IMR-90 (cell line): ENCODE measurements around the gene JSRP1. TPM values are rescaled to one million over a fixed set of nuclear protein-coding genes. Genes with fewer than 3 reads are reported as not detected.

ENCODE experiments used
- ATAC-seq: fragments of 200-7000 bp; cut with Tn5 transposase; 2 replicates; pipeline ENCODE4 v1.9.1; 2020; ENCODE audit warnings: low read depth, mild to moderate bottlenecking, moderate library complexity
- BruUV-seq: library from RNA; stranded (reverse); fragments of 400-500 nt; replicated peaks from 2 replicates; lab custom pipeline; 2021; lab: Mats Ljungman, UMichigan
- CTCF ChIA-PET: fragments of 300-600 bp; formaldehyde crosslinking; extraction: SDS; loops from one replicate; lab custom pipeline; 2021; ENCODE audit warnings: antibody characterized with exemption; lab: Yijun Ruan, JAX
- POLR2A ChIA-PET: fragments of 300-600 bp; sonication (Branson Sonifier 250); formaldehyde crosslinking; loops from one replicate; lab custom pipeline; 2022; ENCODE audit warnings: antibody characterized with exemption; ENCODE audit not compliant: unreplicated experiment; lab: Charles Lee
- DNase-seq: peaks from one replicate; pipeline ENCODE4 v3.0.0; 2013
- H2AFZ ChIP-seq: replicated peaks from 2 replicates; pipeline ENCODE3; 2013; ENCODE audit warnings: low read length, mild to moderate bottlenecking; ENCODE audit not compliant: poor library complexity
- H2AK5ac ChIP-seq: 2 replicates; pipeline ENCODE4 v1.6.1; 2013; ENCODE audit warnings: low read depth, low read length, inconsistent platforms
- H2AK9ac ChIP-seq: replicated peaks from 2 replicates; pipeline ENCODE3; 2013; ENCODE audit warnings: mild to moderate bottlenecking, low read depth, low read length, moderate library complexity; ENCODE audit not compliant: poor library complexity
- H2BK120ac ChIP-seq: 2 replicates; pipeline ENCODE4 v1.6.1; 2013; ENCODE audit warnings: low read depth, low read length, inconsistent platforms
- H2BK15ac ChIP-seq: 3 replicates; pipeline ENCODE4 v1.6.1; 2013; ENCODE audit warnings: low read depth, low read length, inconsistent platforms
- H2BK20ac ChIP-seq: 2 replicates; pipeline ENCODE4 v1.6.1; 2013; ENCODE audit warnings: low read depth, mild to moderate bottlenecking, inconsistent platforms, low read length, moderate library complexity
- H2BK5ac ChIP-seq: 2 replicates; pipeline ENCODE4 v1.6.1; 2013; ENCODE audit warnings: mild to moderate bottlenecking, low read depth, low read length, inconsistent platforms; ENCODE audit not compliant: poor library complexity, severe bottlenecking
- H3K14ac ChIP-seq: replicated peaks from 2 replicates; pipeline ENCODE4 v1.6.1; 2013; ENCODE audit warnings: low read depth, low read length, inconsistent platforms
- H3K18ac ChIP-seq: 2 replicates; pipeline ENCODE4 v1.6.1; 2013; ENCODE audit warnings: low read depth, low read length, control low read depth
- H3K23ac ChIP-seq: 2 replicates; pipeline ENCODE4 v1.6.1; 2013; ENCODE audit warnings: low read depth, low read length, inconsistent platforms
- H3K27ac ChIP-seq: 2 replicates; pipeline ENCODE4 v1.5.1; 2013; ENCODE audit warnings: mild to moderate bottlenecking, control low read depth, low read length; ENCODE audit not compliant: insufficient read depth
- H3K27me3 ChIP-seq: 2 replicates; pipeline ENCODE4 v1.6.1; 2013; ENCODE audit warnings: low read length; ENCODE audit not compliant: control insufficient read depth, insufficient read depth
- H3K36me3 ChIP-seq: 2 replicates; pipeline ENCODE4 v1.6.1; 2013; ENCODE audit warnings: low read length, mixed read lengths; ENCODE audit not compliant: control insufficient read depth, insufficient read depth
- H3K4ac ChIP-seq: 2 replicates; pipeline ENCODE4 v1.6.1; 2013; ENCODE audit warnings: low read depth, low read length, inconsistent platforms
- H3K4me1 ChIP-seq: 2 replicates; pipeline ENCODE4 v1.6.1; 2013; ENCODE audit warnings: low read length, mixed read lengths; ENCODE audit not compliant: control insufficient read depth, insufficient read depth
- H3K4me2 ChIP-seq: 2 replicates; pipeline ENCODE4 v1.6.1; 2013; ENCODE audit warnings: low read depth, mild to moderate bottlenecking, control low read depth, low read length, moderate library complexity
- H3K4me3 ChIP-seq: 2 replicates; pipeline ENCODE4 v1.5.1; 2013; ENCODE audit warnings: low read depth, mild to moderate bottlenecking, control low read depth, low read length, moderate library complexity; ENCODE audit not compliant: insufficient read depth
- H3K56ac ChIP-seq: 2 replicates; pipeline ENCODE4 v1.6.1; 2013; ENCODE audit warnings: low read length, inconsistent platforms; ENCODE audit not compliant: insufficient read depth; ENCODE audit errors: extremely low read depth
- H3K79me1 ChIP-seq, 2 experiments: 2 replicates each; pipeline ENCODE4 v1.6.1; 2013; ENCODE audit warnings: low read length in 2 of 2, inconsistent platforms in 1 of 2, low read depth in 1 of 2
- H3K9ac ChIP-seq: 2 replicates; pipeline ENCODE4 v1.6.1; 2013; ENCODE audit warnings: low read depth, low read length, control low read depth
- H3K9me1 ChIP-seq: 2 replicates; pipeline ENCODE4 v1.6.1; 2013; ENCODE audit warnings: low read length, inconsistent platforms; ENCODE audit not compliant: insufficient read depth
- H3K9me3 ChIP-seq: 2 replicates; pipeline ENCODE4 v1.6.1; 2013; ENCODE audit warnings: low read length; ENCODE audit not compliant: control insufficient read depth, insufficient read depth
- H4K20me1 ChIP-seq: 2 replicates; pipeline ENCODE4 v1.6.1; 2013; ENCODE audit warnings: low read length, inconsistent platforms; ENCODE audit not compliant: insufficient read depth
- H4K5ac ChIP-seq: 2 replicates; pipeline ENCODE4 v1.6.1; 2013; ENCODE audit warnings: mild to moderate bottlenecking, low read depth, low read length, control low read depth
- H4K8ac ChIP-seq, 2 experiments: 2 replicates each; pipeline ENCODE4 v1.6.1; 2013; ENCODE audit warnings: low read depth in 2 of 2, low read length in 2 of 2, control low read depth in 1 of 2, inconsistent platforms in 1 of 2
- H4K91ac ChIP-seq: 2 replicates; pipeline ENCODE4 v1.6.1; 2013; ENCODE audit warnings: low read depth, low read length, inconsistent platforms; ENCODE audit not compliant: insufficient read depth
- MXI1 ChIP-seq: IDR thresholded peaks from 2 replicates; pipeline ENCODE4 v1.6.1; 2012; ENCODE audit warnings: low read depth, mild to moderate bottlenecking, low read length, moderate library complexity, borderline replicate concordance
- NFE2L2 ChIP-seq: fragments of 150-350 bp; IDR thresholded peaks from 2 replicates; pipeline ENCODE4 v1.6.1; 2016; ENCODE audit warnings: low read depth, mild to moderate bottlenecking, low read length
- POLR2A ChIP-seq: IDR thresholded peaks from 2 replicates; pipeline ENCODE4 v1.6.1; 2012; ENCODE audit warnings: mild to moderate bottlenecking, low read depth, low read length
- SMC3 ChIP-seq: fragments of 150-350 bp; IDR thresholded peaks from 2 replicates; pipeline ENCODE4 v1.6.1; 2016; ENCODE audit warnings: low read depth, mild to moderate bottlenecking, antibody characterized with exemption, low read length, moderate library complexity
- WGBS, 2 experiments: methylation state at CpG; one replicate each; pipeline versions ENCODE4 v1.1.5 to v1.1.7; 2013; ENCODE audit warnings: missing lambda C conversion rate in 2 of 2; ENCODE audit not compliant: insufficient read length in 1 of 2; ENCODE audit errors: extremely low coverage in 2 of 2; 5-methylcytosine and 5-hydroxymethylcytosine counted together
- dilution Hi-C: fragments of 300-500 bp; cut with HindIII; formaldehyde crosslinking; loops from one replicate; pipeline ENCODE4 v1.14.3; 2018; ENCODE audit warnings: low sequenced_read_pairs; ENCODE audit not compliant: unreplicated experiment
- in situ Hi-C: fragments of 300-500 bp; cut with MboI; formaldehyde crosslinking; loops from 3 replicates; pipeline ENCODE4 v1.14.3; 2019; ENCODE audit warnings: low sequenced_read_pairs, inconsistent platforms, mixed read lengths
- intact Hi-C: fragments of 100-400 bp; cut with micrococcal nuclease; formaldehyde crosslinking; loops from 2 replicates; pipeline ENCODE4 v1.10.0; 2022
- polyA plus RNA-seq, 3 experiments: library from polyadenylated mRNA; depleted of rRNA; stranded (reverse); fragments of >200 nt; gene quantifications; 2 replicates each; pipeline ENCODE4 v1.2.3, GENCODE V29; 2012; ENCODE audit warnings: low replicate concordance in 1 of 3
- total RNA-seq: library from RNA; depleted of rRNA; stranded (reverse); fragments of >200 nt; gene quantifications from 2 replicates; pipeline ENCODE4 v1.2.3, GENCODE V29; 2012
- TF ChIP-seq, protein P1 (sequence below): conservative IDR thresholded peaks from 2 replicates; pipeline ENCODE4 v1.5.1; 2012; ENCODE audit warnings: mild to moderate bottlenecking, low read depth, low read length, improper control_type of control experiment

JSRP1 gene
- total and polyA plus RNA-seq, 2 of the 4 experiments (the other 2 are of a cell fraction), result not detected

DNA sequence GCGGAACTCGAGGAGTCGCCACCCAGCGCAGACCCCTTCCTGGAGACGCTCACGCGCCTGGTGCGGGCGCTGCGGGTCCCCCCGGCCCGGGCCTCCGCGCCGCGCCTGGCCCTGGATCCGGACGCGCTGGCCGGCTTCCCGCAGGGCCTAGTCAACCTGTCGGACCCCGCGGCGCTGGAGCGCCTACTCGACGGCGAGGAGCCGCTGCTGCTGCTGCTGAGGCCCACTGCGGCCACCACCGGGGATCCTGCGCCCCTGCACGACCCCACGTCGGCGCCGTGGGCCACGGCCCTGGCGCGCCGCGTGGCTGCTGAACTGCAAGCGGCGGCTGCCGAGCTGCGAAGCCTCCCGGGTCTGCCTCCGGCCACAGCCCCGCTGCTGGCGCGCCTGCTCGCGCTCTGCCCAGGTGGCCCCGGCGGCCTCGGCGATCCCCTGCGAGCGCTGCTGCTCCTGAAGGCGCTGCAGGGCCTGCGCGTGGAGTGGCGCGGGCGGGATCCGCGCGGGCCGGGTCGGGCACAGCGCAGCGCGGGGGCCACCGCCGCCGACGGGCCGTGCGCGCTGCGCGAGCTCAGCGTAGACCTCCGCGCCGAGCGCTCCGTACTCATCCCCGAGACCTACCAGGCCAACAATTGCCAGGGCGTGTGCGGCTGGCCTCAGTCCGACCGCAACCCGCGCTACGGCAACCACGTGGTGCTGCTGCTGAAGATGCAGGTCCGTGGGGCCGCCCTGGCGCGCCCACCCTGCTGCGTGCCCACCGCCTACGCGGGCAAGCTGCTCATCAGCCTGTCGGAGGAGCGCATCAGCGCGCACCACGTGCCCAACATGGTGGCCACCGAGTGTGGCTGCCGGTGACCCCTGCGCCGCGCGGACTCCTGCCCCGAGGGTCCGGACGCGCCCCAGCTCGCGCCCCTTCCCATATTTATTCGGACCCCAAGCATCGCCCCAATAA lies 4.8 kb downstream of the JSRP1 start (continued):
- TF ChIP-seq SMC3, result no peak
- TF ChIP-seq MXI1, result no peak

DNA sequence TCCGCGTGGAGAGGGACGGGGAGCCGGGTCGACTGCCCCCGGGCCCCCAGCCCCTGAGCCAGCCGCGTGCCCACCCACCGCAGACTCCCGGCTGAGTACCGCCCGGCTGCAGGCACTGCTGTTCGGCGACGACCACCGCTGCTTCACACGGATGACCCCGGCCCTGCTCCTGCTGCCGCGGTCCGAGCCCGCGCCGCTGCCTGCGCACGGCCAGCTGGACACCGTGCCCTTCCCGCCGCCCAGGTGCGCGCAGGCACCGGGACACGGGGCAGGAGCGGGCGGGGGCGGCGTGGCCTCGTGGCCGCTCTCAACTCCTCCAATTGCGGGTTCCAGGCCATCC lies 5.5 kb downstream of the JSRP1 start:
- H2AK9ac ChIP-seq, result no peak overlapping the region
- H3K36me3 ChIP-seq, result peaks cover 28% of the 10 kb centered on the region
- no peak overlapping the region for H2BK20ac ChIP-seq
- WGBS, 2 experiments, result 28% methylated on average over 11 of the region's 40 CpGs; no CpG with 5 or more reads in 1 of the 2 experiments
- DNase-seq, result no peak
- no peak overlapping the region for H2BK5ac ChIP-seq
- no peak overlapping the region for H3K27ac ChIP-seq
- peaks cover 38% of the 10 kb centered on the region for H4K20me1 ChIP-seq
- ChIA-PET CTCF (no interaction called here), POLR2A (no interaction called here)
- no peak overlapping the region for H3K9ac ChIP-seq
- in situ Hi-C loops (no loop called here), dilution Hi-C loops (no loop called here), intact Hi-C loops (no loop called here)
- H3K4me1 ChIP-seq, result peaks cover 4% of the 10 kb centered on the region; the same call in 1 of the 2 replicates
- no peak overlapping the region for H2AK5ac ChIP-seq
- no peak overlapping the region for H4K8ac ChIP-seq
- no peak overlapping the region for H2BK15ac ChIP-seq
- H3K23ac ChIP-seq, result no peak overlapping the region
- no peak for ATAC-seq
- H3K27me3 ChIP-seq, result peaks cover 36% of the 10 kb centered on the region
- H3K79me1 ChIP-seq, result 0 out of 4 replicates have a peak, but pooled peaks cover 0 to 6% of the 10 kb centered on the region in 2 experiments
- no peaks in the 10 kb centered on the region for H3K9me1 ChIP-seq
- TF ChIP-seq POLR2A, result no peak
- TF ChIP-seq NFE2L2, result no peak
- TF ChIP-seq, protein P1, sequence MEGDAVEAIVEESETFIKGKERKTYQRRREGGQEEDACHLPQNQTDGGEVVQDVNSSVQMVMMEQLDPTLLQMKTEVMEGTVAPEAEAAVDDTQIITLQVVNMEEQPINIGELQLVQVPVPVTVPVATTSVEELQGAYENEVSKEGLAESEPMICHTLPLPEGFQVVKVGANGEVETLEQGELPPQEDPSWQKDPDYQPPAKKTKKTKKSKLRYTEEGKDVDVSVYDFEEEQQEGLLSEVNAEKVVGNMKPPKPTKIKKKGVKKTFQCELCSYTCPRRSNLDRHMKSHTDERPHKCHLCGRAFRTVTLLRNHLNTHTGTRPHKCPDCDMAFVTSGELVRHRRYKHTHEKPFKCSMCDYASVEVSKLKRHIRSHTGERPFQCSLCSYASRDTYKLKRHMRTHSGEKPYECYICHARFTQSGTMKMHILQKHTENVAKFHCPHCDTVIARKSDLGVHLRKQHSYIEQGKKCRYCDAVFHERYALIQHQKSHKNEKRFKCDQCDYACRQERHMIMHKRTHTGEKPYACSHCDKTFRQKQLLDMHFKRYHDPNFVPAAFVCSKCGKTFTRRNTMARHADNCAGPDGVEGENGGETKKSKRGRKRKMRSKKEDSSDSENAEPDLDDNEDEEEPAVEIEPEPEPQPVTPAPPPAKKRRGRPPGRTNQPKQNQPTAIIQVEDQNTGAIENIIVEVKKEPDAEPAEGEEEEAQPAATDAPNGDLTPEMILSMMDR, result no peak
- no peak overlapping the region for H2BK120ac ChIP-seq
- H3K4ac ChIP-seq, result no peak overlapping the region
- no peak overlapping the region for H3K4me2 ChIP-seq
- H4K5ac ChIP-seq, result no peak overlapping the region
- H3K18ac ChIP-seq, result no peak overlapping the region
- no peak overlapping the region for H3K14ac ChIP-seq
- H4K91ac ChIP-seq, result no peak overlapping the region
- no TSS peak for BruUV-seq
- no peak overlapping the region for H3K56ac ChIP-seq
- no peak overlapping the region for H2AFZ ChIP-seq
- no peaks in the 10 kb centered on the region for H3K9me3 ChIP-seq
- H3K4me3 ChIP-seq, result no peak overlapping the region
